ENCODE measurements around the gene GABRA5. TPM values are rescaled to one million over a fixed set of nuclear protein-coding genes. Genes with fewer than 3 reads are reported as not detected.
"Not testable (repeated sequence)": the region's sequence is repeated elsewhere in the genome, so short reads cannot be mapped to it uniquely, and the experiment has no call there.

The GABRA5 gene
- total and polyA plus RNA-seq, 12 donors: 0.17 TPM; not detected in 11

DNA sequence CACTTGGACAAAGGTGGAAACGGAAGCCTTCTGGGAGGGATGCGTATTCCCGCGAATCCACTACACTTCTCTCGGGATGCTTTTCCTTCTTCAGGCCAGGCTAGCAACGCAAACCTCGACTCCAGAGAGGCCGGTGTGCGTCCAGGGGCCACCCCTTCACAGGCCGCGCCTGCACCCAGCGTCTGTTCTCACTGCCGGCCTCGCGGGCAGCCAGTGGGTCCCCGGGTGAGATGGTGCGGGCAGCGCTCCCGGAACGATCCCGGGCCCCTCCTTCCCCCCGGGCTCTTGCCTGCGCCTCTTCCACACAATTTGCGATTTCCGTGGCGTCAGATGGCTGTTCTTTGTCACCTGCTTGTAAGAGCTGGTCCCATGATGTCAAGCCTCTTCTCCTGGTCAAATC is 27.3 kb downstream of the GABRA5 start:
- Histone ChIP-seq H3K4me3 (no peak overlapping the region), H3K9me3 (peaks cover 0 to 8% (median under 1%) of the 10 kb centered on the region in 11 donors), H3K27ac (no peak overlapping the region), H3K36me3 (no peaks in the 10 kb centered on the region), H3K4me1 (peaks cover 0 to 12% (median 10%) of the 10 kb centered on the region in 9 donors), H3K27me3 (peaks cover 0 to 34% (median 20%) of the 10 kb centered on the region in 7 donors)
- intact Hi-C loops (cut with DNase I): loop anchor here in 6 of 10 donors (5.0 to 10.0 kb wide), 6 partner anchors 123 to 1233 kb away; no protein-coding TSS in a partner anchor
- TF ChIP-seq, protein P1, sequence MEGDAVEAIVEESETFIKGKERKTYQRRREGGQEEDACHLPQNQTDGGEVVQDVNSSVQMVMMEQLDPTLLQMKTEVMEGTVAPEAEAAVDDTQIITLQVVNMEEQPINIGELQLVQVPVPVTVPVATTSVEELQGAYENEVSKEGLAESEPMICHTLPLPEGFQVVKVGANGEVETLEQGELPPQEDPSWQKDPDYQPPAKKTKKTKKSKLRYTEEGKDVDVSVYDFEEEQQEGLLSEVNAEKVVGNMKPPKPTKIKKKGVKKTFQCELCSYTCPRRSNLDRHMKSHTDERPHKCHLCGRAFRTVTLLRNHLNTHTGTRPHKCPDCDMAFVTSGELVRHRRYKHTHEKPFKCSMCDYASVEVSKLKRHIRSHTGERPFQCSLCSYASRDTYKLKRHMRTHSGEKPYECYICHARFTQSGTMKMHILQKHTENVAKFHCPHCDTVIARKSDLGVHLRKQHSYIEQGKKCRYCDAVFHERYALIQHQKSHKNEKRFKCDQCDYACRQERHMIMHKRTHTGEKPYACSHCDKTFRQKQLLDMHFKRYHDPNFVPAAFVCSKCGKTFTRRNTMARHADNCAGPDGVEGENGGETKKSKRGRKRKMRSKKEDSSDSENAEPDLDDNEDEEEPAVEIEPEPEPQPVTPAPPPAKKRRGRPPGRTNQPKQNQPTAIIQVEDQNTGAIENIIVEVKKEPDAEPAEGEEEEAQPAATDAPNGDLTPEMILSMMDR (IDR thresholded peaks at IDR 0.05): no peak
- ATAC-seq (no peak), DNase-seq (no peak)
- 54 to 68% methylated on average over 26 of the region's 26 CpGs for WGBS, 2 donors

DNA sequence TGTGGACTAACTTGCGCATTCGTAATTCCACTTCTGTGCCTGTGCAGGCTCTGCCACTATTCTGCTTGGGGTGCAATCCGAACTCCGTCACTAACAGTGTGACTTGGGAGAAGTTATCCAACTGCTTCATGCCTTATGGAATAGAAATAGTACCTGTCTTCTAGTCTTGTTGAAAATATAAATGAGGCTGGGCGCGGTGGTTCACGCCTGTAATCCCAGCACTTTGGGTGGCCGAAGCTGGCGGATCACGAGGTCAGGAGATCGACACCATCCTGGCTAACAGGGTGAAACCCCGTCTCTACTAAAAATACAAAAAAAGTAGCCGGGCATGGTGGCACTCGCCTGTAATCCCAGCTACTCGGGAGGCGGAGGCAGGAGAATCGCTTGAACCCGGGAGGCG is 28.5 kb downstream of the GABRA5 start:
- ATAC-seq: not testable (repeated sequence)
- H3K27me3 ChIP-seq: peaks cover 0 to 31% (median 20%) of the 10 kb centered on the region in 7 donors

DNA sequence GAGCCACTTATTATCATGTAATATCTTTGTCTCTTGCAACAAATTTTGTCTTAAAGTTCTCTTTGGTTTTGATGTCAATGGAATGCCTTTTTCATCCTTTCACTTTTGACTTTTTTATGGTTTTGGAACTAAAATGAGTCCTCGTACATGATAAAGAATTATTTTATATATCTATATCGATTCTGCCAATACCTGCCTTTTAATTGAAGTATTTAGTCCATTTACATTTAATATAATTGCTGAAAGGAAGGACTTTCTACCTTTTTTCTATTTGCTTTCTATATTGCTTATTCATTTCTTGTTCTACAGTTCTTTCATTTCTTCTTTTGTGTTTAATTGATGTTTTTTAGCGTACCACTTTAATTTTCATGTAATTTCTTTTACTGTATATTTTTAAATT is 32.8 kb downstream of the GABRA5 start:
- Histone ChIP-seq H3K4me3 (no peak overlapping the region), H3K27me3 (no peaks in the 10 kb centered on the region), H3K9me3 (peaks cover 0 to 43% (median 12%) of the 10 kb centered on the region in 11 donors), H3K4me1 (no peaks in the 10 kb centered on the region), H3K27ac (no peak overlapping the region), H3K36me3 (no peaks in the 10 kb centered on the region)
- TF ChIP-seq, protein P1 (IDR thresholded peaks at IDR 0.05): no peak
- ATAC-seq: no peak
- intact Hi-C loops (cut with DNase I): loop anchor here in 2 of 10 donors (10.0 kb wide), 2 partner anchors 465 to 1125 kb away; no protein-coding TSS in a partner anchor
- no peak for DNase-seq
- WGBS, 2 donors: 84 to 91% methylated on average over 3 of the region's 3 CpGs

More for the DNA sequence above, 28.5 kb downstream of the GABRA5 start:
- intact Hi-C loops (cut with DNase I): loop anchor here in 2 of 10 donors (10.0 kb wide), 2 partner anchors 469 to 1129 kb away; no protein-coding TSS in a partner anchor
- H3K4me1 ChIP-seq: peaks cover 0 to 12% (median 10%) of the 10 kb centered on the region in 9 donors
- not testable (repeated sequence) for H3K4me3 ChIP-seq, DNase-seq, H3K36me3 ChIP-seq, H3K27ac ChIP-seq
- H3K9me3 ChIP-seq: peaks cover 0 to 19% (median 10%) of the 10 kb centered on the region in 11 donors
- WGBS, 2 donors: 96 to 97% methylated on average over 19 of the region's 19 CpGs

DNA sequence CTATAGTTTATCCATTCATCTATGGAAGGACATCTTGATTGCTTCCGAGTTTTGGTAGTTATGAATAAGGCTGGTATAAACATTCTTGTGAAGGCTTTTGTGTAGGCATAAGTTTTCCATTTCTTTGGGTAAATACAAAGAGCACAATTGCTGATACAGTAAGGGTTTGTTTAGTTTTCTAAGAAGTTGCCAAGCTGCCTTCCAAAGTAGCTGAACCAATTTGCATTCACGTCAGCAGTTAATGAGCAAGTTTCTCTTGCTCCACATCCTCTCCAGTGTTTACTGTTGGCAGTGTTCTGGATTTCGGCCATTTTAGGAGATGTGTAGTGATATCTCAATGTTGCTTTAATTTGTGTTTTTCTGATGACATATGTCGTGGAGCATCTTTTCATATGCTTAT is 34.2 kb downstream of the GABRA5 start:
- TF ChIP-seq, protein P1 (IDR thresholded peaks at IDR 0.05): no peak
- Histone ChIP-seq H3K4me1 (no peaks in the 10 kb centered on the region), H3K36me3 (no peaks in the 10 kb centered on the region), H3K9me3 (peaks cover 0 to 57% (median 25%) of the 10 kb centered on the region in 11 donors), H3K27me3 (no peaks in the 10 kb centered on the region), H3K27ac (no peak overlapping the region), H3K4me3 (no peak overlapping the region)
- no peak for ATAC-seq
- no peak for DNase-seq
- 67 to 69% methylated on average over 4 of the region's 4 CpGs for WGBS, 2 donors
- intact Hi-C loops (cut with DNase I): no loop called here

DNA sequence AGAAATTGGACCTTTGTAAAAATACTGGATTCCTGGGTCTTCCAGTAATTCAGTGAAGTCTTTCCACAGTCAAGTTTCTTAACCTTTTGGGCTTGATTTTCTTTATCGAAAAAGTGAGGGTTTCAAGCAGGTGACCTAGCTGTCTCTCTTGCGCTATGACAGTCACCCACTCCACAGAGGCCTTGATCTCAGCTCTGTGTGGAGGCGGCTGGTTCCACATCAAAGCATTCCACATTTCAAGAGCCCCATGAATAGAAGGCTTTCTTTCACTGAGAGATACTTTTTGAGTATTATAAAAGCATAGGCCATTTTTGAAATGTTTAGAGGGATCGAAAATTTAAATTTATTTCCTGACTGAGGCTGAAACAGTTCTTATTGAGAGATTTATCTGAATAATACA is 43.9 kb downstream of the GABRA5 start:
- ATAC-seq (no peak), DNase-seq (no peak)
- Histone ChIP-seq H3K27me3 (no peaks in the 10 kb centered on the region), H3K9me3 (peaks cover 0 to 31% (median 7%) of the 10 kb centered on the region in 11 donors), H3K4me1 (no peaks in the 10 kb centered on the region), H3K27ac (no peak overlapping the region), H3K4me3 (no peak overlapping the region), H3K36me3 (no peaks in the 10 kb centered on the region)
- intact Hi-C loops (cut with DNase I): no loop called here
- WGBS, 2 donors: 43 to 49% methylated on average over 4 of the region's 4 CpGs
- TF ChIP-seq, protein P1 (IDR thresholded peaks at IDR 0.05): no peak
